IPS-NIHi7 (cell line): ENCODE measurements around the gene WAC.
"Not testable (repeated sequence)": the region's sequence is repeated elsewhere in the genome, so short reads cannot be mapped to it uniquely, and the experiment has no call there.

Experiments
- DNase-seq: peaks from one replicate; pipeline ENCODE4 v3.0.0; 2012; ENCODE audit warnings: mixed read lengths; ENCODE audit errors: extremely low spot score

Gene WAC

GRCh38 chr10:28606568-28606967 is 73.7 kb downstream of the WAC start:
- DNase-seq: no peak

DNA sequence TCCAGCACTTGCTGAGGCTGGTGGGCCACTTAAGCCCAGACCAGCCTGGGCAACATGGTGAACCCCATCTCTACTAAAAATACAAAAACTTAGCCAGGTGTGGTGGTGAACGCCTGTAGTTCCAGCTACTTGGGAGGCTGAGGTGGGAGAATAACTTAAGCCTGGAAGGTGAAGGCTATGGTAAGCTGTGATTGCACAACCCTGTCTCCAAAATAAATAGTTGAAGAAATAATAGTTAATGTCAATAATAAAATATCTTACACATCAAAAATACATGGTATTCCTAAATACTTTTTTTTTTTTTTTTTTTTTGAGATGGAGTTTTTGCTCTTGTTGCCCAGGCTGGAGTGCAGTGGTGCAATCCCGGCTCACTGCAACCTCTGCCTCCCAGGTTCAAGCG is 76.7 kb downstream of the WAC start:
- not testable (repeated sequence) for DNase-seq

DNA sequence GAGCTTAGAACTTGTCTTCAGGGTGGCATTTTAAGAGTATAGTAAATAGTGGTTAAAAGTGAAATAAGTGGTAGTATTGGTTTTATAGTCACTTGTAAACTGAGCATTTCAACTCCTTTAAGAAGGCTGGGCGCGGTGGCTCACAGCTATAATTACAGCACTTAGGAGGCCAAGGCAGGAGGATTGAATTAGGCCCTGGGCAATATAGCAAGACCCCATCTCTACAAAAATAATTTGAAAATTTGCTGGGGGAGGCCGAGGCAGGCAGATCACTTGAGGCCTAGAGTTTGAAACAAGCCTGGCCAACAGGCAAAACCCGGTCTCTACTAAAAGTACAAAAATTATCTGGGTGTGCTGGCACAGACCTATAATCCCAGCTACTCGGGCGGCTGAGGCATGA is 80.0 kb downstream of the WAC start:
- DNase-seq: no peak

DNA sequence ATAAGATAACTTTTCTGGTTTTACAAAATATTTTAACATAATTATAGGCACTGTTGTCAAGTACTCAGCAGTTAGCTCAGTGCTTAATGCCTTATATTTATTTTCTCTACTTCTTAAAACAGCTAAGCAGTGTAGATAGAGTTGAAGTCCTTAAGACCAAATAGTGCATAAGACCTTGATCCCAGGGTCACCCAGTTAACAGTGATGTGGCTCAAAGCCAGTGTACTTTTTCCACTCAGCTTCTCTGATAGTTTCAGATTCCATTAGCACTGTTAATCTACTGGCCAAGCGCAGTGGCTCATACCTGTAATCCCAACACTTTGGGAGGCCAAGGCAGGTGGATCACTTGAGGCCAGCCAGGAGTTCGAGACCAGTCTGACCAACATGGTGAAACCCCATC is 83.6 kb downstream of the WAC start:
- DNase-seq: no peak

DNA sequence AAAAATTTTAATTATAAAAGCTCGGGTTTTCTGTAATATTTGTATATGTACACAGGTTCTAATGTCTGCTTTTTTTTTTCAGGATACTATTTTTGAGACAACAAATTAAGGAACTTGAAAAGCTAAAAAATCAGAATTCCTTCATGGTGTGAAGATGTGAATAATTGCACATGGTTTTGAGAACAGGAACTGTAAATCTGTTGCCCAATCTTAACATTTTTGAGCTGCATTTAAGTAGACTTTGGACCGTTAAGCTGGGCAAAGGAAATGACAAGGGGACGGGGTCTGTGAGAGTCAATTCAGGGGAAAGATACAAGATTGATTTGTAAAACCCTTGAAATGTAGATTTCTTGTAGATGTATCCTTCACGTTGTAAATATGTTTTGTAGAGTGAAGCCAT is 86.5 kb downstream of the WAC start:
- no peak for DNase-seq

DNA sequence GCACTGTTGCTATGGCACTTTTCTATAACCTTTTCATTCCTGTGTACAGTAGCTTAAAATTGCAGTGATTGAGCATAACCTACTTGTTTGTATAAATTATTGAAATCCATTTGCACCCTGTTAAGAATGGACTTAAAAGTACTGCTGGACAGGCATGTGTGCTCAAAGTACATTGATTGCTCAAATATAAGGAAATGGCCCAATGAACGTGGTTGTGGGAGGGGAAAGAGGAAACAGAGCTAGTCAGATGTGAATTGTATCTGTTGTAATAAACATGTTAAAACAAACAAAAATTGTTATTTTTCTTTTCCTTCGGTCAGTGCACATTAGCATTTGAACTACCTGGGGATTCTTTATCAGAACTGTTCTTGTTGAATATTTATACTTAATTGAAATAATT is 87.3 kb downstream of the WAC start:
- DNase-seq: no peak

- no peak for DNase-seq
Observed at GRCh38 chr10:28623483-28623882, 90.6 kb downstream of the WAC start.

- no peak for DNase-seq
Observed at GRCh38 chr10:28624351-28624750, 91.4 kb downstream of the WAC start.

GRCh38 chr10:28627102-28627501 is 94.2 kb downstream of the WAC start:
- no peak for DNase-seq

GRCh38 chr10:28628184-28628893 is 95.4 kb downstream of the WAC start:
- DNase-seq: peak; percentile 90

DNA sequence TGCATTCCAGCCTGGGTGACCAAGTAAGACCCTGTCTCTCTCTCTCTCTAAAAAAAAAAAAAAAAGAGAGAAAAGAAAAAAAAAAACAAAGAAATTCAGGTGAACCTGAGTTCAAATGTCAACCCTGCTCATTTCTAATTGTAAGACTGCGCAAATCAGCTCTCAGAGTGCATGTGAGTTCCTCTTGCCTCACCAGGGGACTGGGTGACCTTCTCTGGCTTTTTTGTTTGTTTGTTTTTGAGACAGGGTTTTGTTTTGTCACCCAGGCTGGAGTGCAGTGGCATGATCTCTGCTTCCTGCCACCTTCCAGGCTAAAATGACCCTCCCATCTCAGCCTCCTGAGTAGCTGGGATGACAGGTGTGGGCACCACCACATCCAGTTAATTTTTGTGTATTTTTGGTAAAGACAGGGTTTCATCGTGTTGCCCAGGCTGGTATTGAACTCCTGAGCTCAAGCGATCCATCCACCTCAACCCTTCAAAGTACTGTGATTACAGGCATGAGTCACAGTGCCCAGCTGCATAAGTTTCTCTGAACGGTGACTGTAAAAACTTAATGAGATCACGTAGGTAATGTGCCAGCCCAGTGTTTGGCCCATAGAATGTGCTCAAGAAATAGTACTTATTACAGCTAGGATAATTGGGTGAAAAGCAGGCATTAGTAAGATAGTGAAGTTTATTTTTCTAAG is 99.1 kb downstream of the WAC start:
- no peak for DNase-seq

DNA sequence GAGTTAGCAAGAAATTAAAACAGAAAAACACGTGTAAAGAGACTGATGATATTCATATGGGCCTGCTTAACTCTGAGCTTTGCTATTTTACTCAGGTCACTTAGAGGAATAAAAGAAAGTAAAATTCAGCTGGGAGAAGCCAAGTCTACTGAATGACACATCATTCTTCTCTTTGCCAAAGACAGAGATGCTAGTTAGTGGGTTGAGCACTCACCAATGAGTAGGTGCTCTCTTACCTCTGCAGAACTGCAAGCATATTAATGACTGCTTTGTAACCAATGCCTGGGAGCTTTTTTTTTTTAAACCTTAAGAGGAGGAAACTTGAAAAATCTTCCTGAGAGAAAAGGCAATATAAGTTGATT is 99.6 kb downstream of the WAC start:
- no peak for DNase-seq

- no peak for DNase-seq
Observed at GRCh38 chr10:28633750-28634149, 100.8 kb downstream of the WAC start.

DNA sequence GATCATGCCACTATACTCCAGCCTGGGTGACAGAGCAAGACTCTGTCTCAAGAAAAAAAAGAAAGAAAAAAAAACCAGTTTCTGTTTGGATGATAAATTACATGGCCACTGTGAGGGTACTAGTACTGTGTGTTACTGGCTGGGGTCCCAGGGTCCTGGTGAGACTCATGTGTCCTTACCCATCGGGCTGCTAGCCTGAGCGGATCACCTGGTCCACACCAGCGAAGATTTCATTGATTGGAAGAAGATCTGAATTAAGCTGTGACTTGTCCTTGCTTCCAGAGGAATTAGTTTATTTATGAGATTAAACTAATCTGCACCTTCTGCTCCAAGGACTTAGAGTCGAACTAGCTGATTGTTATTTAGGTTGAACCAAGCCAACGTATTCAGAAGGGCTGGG is 104.4 kb downstream of the WAC start:
- no peak for DNase-seq

- no peak for DNase-seq
Observed at GRCh38 chr10:28638392-28638791, 105.5 kb downstream of the WAC start.

DNA sequence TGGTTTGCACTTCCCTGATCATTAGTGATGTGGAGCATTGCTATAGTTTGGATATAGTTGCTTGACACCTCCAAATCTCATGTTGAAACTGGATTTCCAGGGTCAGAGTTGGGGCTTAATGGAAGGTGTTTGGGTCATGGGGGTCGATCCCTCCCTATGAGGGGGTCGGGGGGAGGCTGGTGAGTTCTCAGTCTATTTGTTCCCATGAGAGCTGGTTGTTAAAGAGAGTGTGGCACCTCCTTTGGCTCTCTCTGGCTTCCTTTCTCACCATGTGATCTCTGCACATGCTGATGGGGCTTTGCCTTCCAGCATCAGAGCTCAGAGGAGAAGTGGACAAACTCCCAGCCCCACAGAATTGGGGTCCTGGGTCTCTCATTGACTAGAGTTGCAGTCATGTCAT is 107.6 kb downstream of the WAC start:
- DNase-seq: no peak

- DNase-seq: no peak
Observed at GRCh38 chr10:28644647-28645046, 111.7 kb downstream of the WAC start.

DNA sequence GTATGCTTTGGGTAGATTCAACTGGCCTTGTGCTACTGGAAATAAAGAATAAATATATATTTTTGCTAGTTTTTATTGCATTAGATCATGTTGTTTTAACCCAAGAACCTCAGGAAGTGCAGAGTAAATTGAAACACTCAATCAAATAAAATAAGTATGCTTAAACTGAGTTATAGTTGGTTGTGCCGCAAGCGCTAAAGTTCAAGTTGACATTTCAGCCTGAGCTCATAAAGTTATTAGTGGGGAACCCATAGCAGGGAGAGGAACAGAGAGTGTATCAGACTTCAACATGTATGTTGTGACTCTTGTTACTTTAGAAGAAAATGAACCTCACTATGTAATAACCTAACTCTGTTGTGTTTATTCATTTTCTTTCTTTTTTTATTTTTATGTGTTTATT is 119.2 kb downstream of the WAC start:
- no peak for DNase-seq

DNA sequence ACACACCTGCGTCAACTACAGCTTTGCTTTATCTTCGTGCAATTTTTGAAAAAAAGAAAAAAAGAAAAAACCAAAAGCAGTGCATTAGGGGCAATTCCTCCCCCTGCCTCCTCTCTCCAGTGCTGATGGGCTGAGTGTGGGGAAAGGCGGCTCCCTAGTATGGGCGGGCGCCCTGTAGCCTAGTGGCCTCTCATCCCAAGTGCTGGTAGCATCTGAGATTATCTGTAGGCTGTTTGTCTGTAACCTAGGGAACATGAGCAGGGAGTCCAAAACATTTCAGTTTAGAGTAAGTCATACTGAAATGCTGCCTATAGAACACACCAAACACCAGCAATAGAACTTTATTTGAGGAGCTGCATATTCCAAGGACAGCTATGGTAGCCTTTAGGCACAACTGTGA is 119.8 kb downstream of the WAC start:
- no peak for DNase-seq

DNA sequence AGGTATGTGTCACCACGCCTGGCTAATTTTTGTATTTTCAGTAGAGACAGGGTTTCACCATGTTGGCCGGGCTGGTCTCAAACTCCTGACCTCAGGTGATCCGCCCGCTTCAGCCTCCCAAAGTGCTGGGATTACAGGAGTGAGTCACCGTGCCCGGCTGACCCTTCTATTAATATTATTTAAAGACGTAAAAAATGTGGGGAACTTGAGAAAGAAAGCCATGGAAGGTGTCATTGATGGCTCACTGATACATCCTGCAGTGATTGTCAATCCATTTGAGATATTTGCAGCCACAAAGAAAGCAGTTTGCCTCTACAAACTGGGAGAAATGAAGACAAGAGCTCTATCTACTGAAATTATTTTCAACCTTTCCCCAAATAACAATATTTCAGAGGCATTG is 125.9 kb downstream of the WAC start:
- DNase-seq: not testable (repeated sequence)

DNA sequence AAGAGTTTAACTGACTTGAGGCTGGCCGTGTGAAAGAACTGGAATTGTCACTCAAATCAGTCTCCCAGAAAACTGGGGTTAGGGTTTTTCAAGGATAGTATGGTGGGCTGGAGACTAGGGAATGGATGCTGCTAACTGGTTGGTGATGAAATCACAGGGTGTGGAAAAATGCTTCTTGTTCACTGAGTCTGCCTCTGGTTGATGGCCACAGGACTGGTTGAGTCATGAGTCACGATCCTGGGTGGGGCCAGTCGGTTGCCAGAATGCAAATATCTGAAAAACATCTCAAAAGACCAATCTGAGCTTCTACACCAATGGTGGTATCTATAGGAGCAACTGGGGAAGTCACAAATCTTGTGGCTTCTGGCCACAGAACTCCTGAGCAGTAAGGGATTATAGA is 128.1 kb downstream of the WAC start:
- DNase-seq: no peak

GRCh38 chr10:28663576-28664368 is 130.9 kb downstream of the WAC start:
- peak; percentile 82 for DNase-seq

GRCh38 chr10:28664369-28664740 is 131.4 kb downstream of the WAC start:
- no peak for DNase-seq
